OCI-LY1 (cell line): Measurements from ENCODE around the gene PIP4K2B.

ENCODE experiments used
- CTCF ChIP-seq: fragments of 200-600 bp; sonication (generic), shearing (Covaris generic); IDR thresholded peaks from 2 replicates; pipeline ENCODE4 v1.5.1; 2017; ENCODE audit warnings: mild to moderate bottlenecking, antibody characterized with exemption, low read length, moderate library complexity, mixed read lengths
- EZH2 ChIP-seq: fragments of 200-600 bp; sonication (generic), shearing (Covaris generic); IDR thresholded peaks from 2 replicates; pipeline ENCODE4 v1.8.0; 2017; ENCODE audit warnings: borderline replicate concordance, mixed run types, mild to moderate bottlenecking, antibody characterized with exemption, low read length, moderate library complexity, mixed read lengths

GRCh38 chr17:38791162-38791561 lies 8.2 kb downstream of the PIP4K2B start:
- TF ChIP-seq EZH2: no peak
- TF ChIP-seq CTCF: no peak
